HG03097 (cell line): ENCODE measurements around the gene ARID4B.
"Not testable (repeated sequence)": the region's sequence is repeated elsewhere in the genome, so short reads cannot be mapped to it uniquely, and the experiment has no call there.

Experiments used
- ATAC-seq: cut with Tn5 transposase; IDR thresholded peaks from one replicate; pipeline ENCODE4 v1.9.1; 2021; ENCODE audit not compliant: unreplicated experiment, low FRiP score

The ARID4B gene, protein sequence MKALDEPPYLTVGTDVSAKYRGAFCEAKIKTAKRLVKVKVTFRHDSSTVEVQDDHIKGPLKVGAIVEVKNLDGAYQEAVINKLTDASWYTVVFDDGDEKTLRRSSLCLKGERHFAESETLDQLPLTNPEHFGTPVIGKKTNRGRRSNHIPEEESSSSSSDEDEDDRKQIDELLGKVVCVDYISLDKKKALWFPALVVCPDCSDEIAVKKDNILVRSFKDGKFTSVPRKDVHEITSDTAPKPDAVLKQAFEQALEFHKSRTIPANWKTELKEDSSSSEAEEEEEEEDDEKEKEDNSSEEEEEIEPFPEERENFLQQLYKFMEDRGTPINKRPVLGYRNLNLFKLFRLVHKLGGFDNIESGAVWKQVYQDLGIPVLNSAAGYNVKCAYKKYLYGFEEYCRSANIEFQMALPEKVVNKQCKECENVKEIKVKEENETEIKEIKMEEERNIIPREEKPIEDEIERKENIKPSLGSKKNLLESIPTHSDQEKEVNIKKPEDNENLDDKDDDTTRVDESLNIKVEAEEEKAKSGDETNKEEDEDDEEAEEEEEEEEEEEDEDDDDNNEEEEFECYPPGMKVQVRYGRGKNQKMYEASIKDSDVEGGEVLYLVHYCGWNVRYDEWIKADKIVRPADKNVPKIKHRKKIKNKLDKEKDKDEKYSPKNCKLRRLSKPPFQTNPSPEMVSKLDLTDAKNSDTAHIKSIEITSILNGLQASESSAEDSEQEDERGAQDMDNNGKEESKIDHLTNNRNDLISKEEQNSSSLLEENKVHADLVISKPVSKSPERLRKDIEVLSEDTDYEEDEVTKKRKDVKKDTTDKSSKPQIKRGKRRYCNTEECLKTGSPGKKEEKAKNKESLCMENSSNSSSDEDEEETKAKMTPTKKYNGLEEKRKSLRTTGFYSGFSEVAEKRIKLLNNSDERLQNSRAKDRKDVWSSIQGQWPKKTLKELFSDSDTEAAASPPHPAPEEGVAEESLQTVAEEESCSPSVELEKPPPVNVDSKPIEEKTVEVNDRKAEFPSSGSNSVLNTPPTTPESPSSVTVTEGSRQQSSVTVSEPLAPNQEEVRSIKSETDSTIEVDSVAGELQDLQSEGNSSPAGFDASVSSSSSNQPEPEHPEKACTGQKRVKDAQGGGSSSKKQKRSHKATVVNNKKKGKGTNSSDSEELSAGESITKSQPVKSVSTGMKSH (N-terminal part only)

DNA sequence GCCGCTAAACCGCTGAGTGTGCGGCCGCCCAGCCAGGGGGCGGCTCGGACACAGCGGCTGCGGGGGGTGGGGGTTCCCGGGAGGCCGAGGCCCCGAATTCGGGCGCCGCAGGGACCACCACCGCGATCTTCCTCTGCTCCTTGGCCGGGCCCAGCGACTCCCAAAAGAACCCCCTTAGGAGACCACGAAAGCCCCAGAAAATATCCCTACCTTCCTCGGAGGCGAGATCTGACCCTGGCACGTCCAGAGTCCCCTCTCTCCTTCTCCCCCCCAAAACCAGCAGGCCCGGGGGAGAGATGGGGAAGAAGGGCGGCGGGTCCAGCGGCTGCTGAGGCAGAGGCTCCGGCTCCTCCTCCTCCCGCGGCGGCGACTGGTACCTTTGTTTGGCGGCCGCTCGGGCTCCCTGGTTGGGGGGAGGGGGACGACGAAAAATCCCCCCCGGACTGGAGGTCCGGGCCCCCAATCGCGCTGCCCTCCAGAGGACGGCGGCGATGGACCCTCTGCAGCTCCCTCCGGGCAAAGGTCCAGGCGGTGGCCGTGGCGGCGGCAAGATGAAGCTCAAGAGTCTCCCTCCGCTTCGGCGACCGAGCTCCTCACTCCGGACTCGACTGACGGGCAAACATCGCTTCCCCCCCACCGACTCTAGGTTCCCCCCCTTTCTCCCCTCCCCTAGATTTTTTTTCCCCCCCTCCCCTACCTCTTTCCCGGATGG lies at the start of gene ARID4B:
Gene ARID4B (minus strand): TSS at position 621 of the 712 bp plus-strand sequence. CDS start 1,260 bp downstream, outside the sequence.
- ATAC-seq = peak; percentile 7

DNA sequence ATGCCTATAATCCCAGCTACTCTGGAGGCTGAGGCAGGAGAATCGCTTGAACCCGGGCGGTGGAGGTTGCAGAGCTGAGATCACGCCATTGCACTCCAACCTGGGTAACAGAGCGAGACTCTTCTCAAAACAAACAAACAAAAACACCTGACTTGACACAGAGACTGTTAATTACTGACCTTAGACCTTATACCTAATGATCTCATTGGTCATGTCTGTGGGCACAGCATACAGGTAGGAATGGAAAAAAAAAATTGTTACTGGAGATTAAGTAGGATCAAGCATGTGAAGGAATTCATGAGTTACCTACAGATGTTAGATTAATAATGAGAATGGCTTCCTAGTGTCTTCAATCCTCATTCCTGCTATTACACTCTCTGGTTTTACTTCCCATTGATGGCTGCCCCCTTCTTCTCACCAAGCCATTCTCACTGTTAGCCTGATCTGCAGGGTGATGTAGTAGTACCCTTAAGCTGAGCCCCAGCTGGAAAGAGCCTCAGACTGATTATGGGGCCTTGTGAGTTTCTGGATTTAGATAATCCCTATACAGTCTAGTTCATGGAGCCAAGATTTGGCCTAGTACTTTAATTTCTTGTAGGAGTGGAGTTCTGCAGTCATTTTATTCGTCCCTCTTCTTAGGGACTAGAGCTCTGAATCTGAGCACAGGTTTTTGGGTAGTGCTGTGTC lies 48.1 kb upstream of the ARID4B start:
- ATAC-seq = no peak

DNA sequence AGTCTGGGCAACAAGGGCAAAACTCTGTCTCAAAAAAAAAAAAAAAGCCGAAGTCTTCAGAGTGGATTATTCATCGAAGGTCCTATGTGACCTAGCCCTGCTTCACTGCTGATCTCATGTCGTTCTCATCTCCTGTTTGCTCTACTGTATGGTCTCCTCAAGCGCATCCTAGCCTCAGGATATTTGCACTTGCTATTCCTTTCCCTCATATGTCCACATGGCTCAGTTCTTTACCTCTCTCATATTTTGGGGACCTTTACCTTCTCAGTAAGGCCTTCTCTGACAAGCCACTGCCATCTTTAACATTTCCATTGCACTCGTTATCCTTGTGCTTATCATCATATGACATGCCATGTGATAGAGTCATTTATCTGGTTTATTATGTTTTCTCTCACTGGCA lies 41.8 kb upstream of the ARID4B start:
- no peak for ATAC-seq

DNA sequence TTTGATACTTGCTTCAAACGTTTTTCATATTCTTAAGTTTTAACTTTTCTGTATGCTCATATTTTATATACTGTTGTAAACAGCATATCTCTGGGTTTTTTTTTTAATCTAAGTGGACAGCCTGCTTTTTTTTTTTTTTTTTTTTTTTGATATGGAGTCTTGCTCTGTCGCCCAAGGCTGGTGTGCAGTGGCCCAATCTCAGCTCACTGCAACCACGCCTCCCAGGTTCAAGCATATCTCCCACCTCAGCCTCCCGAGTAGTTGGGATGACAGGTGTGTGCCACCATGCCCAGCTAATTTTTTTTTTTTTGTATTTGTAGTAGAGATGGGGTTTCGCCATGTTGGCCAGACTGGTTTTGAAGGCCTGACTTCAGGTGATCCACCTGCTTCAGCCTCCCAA lies 40.4 kb upstream of the ARID4B start:
- ATAC-seq = no peak

DNA sequence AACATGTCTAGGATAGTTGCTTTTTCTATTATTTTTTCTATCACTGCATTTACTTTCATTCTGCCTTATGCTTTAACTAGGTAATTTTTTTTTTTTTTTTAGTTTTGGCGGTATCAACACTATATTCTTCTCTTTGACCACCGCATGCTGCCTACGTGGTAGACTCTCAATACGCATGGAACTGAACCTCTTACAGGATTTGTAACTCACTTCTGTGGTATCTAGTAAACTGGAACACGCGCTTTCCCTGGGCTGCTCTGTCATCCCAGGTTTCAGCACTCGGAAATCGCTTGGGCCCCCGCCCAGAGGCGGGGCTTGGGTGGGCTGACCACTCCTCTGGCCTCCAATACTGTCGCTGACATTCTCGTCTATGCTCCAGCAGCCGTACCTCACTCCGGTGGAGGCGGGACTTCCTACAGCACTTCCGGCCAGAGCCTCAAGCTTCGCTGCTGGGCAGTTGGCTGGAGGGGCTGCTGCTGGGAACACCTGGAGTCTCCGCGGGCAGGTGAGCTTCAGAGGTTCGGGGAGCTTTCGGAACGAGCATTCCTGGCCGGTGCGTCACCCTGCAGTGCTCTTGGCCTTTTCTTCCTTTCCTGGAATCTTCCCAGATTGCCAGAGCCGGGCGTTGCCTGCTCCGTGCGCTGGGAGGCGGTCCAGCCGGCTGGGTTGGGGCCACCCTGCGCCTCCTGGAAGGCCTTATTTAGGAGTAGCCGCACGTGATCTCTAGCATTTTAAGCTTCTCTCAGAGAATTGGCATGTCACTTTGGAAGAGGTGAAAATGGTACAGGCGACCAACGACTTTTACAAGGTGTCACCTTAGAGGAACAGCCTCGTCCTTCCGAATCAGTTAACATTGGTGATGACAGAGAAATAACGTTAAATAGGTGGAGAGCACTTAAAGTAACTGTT lies 39.3 kb upstream of the ARID4B start, which contains the start of gene TBCE:
Gene TBCE (plus strand): TSS at position 428 of the 909 bp plus-strand sequence. CDS start 12,623 bp downstream, outside the sequence.
- peak; percentile 100 for ATAC-seq

DNA sequence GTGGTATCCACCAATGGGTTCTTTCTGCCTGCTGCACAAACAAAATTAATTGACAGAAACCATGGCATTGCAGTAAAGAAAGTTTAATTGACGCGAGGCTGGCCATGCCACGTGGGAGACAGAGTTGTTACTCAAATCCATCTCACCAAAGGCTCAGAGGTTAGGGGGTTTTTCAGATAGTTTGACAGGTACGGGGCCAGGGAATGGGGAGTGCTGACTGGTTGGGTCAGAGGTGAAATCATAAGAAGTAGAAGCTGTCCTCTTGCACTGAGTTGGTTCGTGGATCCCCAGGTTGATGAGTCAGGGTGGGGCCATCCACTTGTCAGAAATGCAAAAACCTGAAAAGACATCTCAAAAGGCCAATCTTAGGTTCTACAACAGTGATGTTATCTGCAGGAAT lies 38.3 kb upstream of the ARID4B start:
- no peak for ATAC-seq

DNA sequence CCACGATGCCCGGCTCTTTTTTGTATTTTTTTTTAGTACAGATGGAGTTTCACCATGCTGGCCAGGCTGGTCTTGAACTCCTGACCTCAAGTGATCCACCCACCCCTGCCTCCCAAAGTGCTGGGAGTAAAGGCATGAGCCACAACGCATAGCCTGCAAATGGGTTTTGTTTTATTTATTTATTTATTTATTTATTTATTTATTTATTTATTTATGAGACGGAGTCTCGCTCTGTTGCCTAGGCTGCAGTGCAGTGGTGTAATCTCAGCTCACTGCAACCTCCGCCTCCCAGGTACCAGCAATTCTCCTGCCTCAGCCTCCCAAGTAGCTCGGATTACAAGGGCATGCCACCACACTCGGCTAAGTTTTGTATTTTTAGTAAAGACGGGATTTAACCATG lies 36.2 kb upstream of the ARID4B start:
- ATAC-seq = not testable (repeated sequence)

DNA sequence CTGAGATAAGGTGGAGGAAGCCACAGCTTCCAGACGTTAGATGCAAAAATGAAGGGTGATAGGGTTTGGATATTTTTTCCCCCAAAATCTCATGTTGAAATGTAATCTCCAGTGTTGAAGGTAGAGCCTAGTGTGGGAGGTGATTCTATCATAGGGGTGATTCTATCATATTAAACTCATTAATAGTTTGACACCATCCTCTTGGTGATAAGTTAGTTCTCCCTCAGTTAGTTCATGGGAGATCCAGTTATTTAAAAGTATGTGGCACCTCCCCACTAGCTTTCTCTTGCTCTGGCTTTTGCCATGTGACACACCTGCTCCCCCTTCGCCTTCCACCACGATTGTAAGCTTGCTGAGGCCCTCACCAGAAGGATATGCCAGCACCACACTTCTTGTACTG lies 30.9 kb upstream of the ARID4B start:
- ATAC-seq = no peak

DNA sequence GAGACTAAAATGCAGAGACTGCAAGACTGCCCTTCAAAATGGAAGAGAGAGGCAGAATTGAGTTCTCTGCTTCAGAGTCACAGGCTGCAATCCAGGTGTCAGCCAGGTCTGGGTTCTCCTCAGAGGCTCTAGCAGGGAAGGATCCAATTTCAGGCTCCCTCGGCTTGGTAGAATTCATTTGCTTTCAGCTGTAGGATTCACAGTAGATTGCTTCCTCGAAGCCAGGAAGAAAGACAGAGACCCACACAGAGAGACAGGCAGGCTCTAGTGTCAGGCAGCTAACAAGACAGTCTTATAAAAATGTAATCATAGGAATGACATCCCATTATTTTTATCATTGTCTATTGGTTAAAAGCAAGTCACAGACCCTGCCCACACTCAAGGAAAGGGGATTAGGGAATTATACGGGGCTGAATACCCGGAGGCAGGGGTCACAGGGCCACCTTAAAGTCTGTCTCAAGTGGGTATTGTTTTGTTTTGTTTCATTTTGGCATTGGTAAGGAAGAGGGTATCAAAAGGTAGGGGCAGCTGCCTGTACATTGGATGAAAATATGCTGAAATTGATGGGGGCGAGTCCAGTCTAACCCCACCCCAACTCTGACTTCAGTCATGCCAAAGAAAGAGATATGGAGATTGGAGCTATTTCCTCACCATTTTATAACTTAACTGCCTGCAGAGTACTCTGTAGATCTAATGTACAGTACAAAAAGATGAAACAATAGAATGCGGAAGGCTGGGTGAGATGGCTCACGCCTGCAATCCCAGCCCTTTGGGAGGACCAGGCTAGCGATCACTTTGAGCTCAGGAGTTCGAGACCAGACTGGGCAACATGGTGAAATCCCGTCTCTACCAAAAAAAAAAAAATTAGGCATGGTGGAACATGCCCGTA lies 29.8 kb upstream of the ARID4B start:
- no peak for ATAC-seq

DNA sequence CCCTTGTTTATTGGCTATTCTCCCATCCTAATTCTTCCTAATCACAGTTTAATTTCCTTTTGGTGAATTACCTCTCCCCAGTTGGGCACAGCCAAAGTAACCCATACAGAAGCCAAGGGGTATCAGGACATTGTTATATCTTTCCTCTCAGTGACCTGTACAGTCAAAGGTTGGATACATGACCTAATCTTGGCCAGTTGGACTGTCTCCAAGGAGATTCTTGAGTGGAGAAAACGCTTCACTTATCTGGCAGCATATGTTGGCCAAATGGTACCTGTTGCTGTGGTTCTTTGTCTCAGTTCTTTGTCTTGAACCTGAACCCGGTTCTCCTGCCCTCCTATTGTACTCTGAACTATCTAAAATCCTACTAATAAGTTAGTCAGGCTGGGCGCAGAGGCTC lies 23.9 kb upstream of the ARID4B start:
- no peak for ATAC-seq

DNA sequence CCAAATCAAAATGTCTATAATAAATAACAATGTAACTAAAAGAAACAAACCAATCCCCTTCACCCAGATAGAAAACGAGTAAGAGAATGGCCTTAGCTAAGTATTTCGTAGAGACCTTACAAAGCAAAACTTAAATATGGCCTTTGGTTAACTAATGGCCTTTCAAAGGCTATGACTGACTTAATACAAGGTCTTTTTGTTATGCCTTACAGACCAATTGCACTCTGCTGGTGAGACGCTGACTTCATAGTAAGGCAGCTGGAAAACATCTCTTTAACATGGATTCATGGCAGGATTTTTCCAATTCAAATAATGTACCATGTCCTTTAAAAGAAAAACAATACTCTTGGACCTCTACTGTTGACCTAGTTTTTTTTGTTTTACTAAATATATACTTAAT lies 23.5 kb upstream of the ARID4B start:
- no peak for ATAC-seq

DNA sequence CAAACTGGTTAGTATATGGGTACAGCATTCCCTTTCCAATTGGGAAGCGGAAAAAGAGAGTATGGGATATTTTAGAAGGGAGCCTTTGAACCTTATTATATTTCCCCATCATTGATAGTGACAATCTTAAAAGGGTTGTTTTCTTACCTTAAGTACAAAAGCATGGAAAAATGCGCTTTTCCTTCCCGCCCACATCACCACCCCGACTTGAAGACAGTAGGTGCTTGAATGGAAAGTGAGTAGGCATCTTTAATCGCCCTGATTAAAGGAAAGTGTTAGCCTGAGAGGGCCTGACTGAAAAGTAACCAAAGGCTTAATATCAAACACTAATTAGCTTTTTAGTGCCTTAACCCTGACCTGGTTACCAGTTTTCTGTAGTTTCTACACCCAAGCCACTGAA lies 15.7 kb upstream of the ARID4B start:
- no peak for ATAC-seq

DNA sequence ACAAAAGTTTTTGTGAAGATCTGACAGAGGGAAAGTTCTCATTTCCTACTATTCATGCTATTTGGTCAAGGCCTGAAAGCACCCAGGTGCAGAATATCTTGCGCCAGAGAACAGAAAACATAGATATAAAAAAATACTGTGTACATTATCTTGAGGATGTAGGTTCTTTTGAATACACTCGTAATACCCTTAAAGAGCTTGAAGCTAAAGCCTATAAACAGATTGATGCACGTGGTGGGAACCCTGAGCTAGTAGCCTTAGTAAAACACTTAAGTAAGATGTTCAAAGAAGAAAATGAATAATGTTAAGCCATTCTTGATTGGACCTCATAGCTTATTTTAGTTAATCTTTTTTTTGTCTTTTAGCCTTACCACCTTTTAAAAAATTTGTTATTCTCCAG lies 14.5 kb upstream of the ARID4B start:
- no peak for ATAC-seq

DNA sequence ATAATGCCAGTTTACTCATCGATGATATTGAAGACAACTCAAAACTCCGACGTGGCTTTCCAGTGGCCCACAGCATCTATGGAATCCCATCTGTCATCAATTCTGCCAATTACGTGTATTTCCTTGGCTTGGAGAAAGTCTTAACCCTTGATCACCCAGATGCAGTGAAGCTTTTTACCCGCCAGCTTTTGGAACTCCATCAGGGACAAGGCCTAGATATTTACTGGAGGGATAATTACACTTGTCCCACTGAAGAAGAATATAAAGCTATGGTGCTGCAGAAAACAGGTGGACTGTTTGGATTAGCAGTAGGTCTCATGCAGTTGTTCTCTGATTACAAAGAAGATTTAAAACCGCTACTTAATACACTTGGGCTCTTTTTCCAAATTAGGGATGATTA lies 14.1 kb upstream of the ARID4B start:
- no peak for ATAC-seq

DNA sequence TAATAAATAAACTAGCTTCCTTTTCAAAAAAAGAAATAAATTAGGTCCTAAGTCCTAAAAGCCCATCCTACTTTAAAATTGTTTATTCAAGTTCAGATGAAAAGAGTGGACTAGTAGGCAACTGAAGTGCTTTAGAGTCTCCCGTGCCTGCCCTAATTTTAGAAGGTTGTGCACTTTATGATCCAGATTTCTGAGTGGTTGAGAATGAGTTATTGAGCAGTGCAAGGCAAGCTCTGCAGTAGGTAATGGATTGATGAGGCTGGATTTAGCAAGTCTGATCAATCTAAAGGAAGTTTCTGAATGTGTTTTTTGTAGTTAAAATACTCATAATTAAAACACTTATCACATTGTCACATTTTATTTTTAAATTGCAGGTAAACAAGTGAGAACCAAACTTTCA lies 13.4 kb upstream of the ARID4B start:
- no peak for ATAC-seq

DNA sequence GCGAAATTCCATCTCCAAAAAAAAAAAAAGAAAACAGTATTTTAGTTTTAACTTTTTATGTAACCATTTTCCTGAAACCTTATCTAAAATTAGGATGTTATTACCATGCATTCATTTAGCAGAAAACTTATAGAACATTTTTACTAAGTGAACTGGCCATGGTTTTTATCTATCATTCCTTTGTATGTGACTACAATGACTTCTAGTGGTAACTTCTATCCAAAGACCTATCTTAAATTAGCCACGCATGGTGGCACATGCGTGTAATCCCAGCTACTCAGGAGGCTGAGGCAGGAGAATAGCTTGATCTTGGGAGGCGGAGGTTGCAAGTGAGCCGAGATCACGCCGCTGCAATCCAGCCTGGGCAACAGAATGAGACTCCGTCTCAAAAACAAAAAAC lies 11.8 kb upstream of the ARID4B start:
- no peak for ATAC-seq

DNA sequence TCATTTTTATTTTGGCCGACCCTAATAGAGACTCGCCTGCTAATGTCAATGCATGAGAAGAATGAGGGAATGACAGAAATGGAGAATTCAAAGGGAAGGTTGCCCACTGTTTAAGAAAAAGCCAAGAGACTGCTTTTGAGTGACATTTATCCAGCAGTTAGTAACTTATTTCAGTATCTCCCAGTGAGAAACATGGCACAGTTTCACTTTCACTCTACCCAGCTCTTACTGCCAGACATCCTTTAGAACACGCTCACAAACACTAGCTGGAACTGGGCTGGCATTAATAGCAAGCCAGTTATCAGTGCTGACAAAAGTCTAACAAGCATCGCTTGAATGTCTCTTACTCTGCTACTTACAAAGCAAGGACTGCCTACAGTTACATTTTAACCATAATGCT lies 8.9 kb upstream of the ARID4B start:
- ATAC-seq = no peak

DNA sequence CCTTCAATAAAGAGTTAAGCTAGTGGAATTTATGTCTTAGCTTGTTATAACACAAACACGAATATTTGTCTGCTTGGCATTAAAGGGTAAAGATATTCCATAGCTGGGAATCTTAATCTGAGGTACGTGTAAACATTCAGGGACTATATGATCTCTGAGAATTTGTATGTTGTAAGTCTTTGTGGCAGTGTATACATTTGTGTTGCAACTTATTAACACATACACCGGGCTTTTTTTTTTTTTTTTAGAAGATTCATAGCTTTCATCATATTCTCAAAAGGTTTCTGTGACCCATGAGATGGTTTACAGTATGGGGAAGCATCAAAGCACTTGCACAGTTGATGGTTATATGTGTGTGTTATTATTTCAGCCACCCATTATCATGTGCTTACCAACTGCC lies 3.4 kb upstream of the ARID4B start:
- ATAC-seq = no peak
